Natural killer cell (primary cell): ENCODE measurements around the gene KLK10. TPM values are rescaled to one million over a fixed set of nuclear protein-coding genes. Genes with fewer than 3 reads are reported as not detected.

Source experiments
- ATAC-seq, 3 donors: fragments of 150-1000 bp in 2 of 3; fragments of 200-7000 bp in 1 of 3; cut with Tn5 transposase; 1 replicate in 1 of 3; 2 replicates in 2 of 3; pipeline ENCODE4 v1.10.0; 2021; ENCODE audit warnings: mild to moderate bottlenecking in 2 of 3, moderate library complexity in 2 of 3
- DNase-seq, 2 donors: peaks; one replicate each; pipeline versions ENCODE4 v3.0.0 to v3.0.0-alpha.2; 2013 to 2021; ENCODE audit warnings: mixed read lengths in 1 of 2
- H3K27ac ChIP-seq: one replicate; pipeline ENCODE4 v1.5.1; 2013; ENCODE audit warnings: mild to moderate bottlenecking, low read length
- H3K27me3 ChIP-seq: one replicate; pipeline ENCODE4 v1.6.1; 2013; ENCODE audit warnings: low read length; ENCODE audit not compliant: control insufficient read depth, insufficient read depth
- H3K36me3 ChIP-seq: one replicate; pipeline ENCODE4 v1.6.1; 2013; ENCODE audit warnings: low read length; ENCODE audit not compliant: control insufficient read depth, insufficient read depth
- H3K4me1 ChIP-seq: one replicate; pipeline ENCODE4 v1.6.1; 2013; ENCODE audit warnings: low read length; ENCODE audit not compliant: control insufficient read depth, insufficient read depth
- H3K4me3 ChIP-seq: one replicate; pipeline ENCODE4 v1.5.1; 2013; ENCODE audit warnings: low read length
- H3K9me3 ChIP-seq: one replicate; pipeline ENCODE4 v1.6.1; 2013; ENCODE audit warnings: low read length; ENCODE audit not compliant: control insufficient read depth, insufficient read depth
- H3K27ac Mint-ChIP-seq, 2 donors: one replicate each; pipeline ENCODE4 v1.8.0; 2022; ENCODE audit warnings: mild to moderate bottlenecking in 2 of 2, mixed read lengths in 2 of 2, moderate library complexity in 1 of 2
- H3K27me3 Mint-ChIP-seq, 2 donors: one replicate each; pipeline ENCODE4 v1.8.0; 2022; ENCODE audit warnings: low read depth in 2 of 2, mixed read lengths in 2 of 2
- H3K36me3 Mint-ChIP-seq: one replicate; pipeline ENCODE4 v1.8.0; 2022; ENCODE audit warnings: mixed read lengths
- H3K4me1 Mint-ChIP-seq, 2 donors: one replicate each; pipeline ENCODE4 v1.8.0; 2022; ENCODE audit warnings: mixed read lengths in 2 of 2
- H3K4me3 Mint-ChIP-seq: one replicate; pipeline ENCODE4 v1.8.0; 2022; ENCODE audit warnings: mild to moderate bottlenecking, moderate library complexity, mixed read lengths
- H3K9me3 Mint-ChIP-seq, 2 donors: one replicate each; pipeline ENCODE4 v1.8.0; 2022; ENCODE audit warnings: mixed read lengths in 2 of 2
- CTCF ChIP-seq: fragments of 200-600 bp; IDR thresholded peaks from one replicate; pipeline ENCODE4 v1.8.0; 2022; ENCODE audit warnings: antibody characterized with exemption
- WGBS: methylation state at CpG from one replicate; pipeline ENCODE4 v1.1.7; 2013; ENCODE audit warnings: missing lambda C conversion rate; ENCODE audit not compliant: insufficient coverage; 5-methylcytosine and 5-hydroxymethylcytosine counted together
- intact Hi-C: fragments of 100-400 bp; cut with micrococcal nuclease; formaldehyde crosslinking; loops from one replicate; pipeline ENCODE4 v1.14.2; 2022
- total RNA-seq, 4 donors: library from RNA; stranded (reverse); fragments of 120-200 nt in 1 of 4; gene quantifications; one replicate each; pipeline versions ENCODE4 v1.2.3 to v1.2.4, GENCODE V29; 2013 to 2022

Gene KLK10
- total RNA-seq, 3 donors from 2014 or later (not counting 1 experiment from before 2014, with no cell fraction given) = not detected

- Histone ChIP-seq H3K9me3 (no peaks in the 10 kb centered on the region), H3K4me1 (no peaks in the 10 kb centered on the region), H3K36me3 (no peaks in the 10 kb centered on the region), H3K27me3 (peaks cover 5% of the 10 kb centered on the region), H3K4me3 (no peak overlapping the region), H3K27ac (no peak overlapping the region)
- H3K4me1 Mint-ChIP-seq = peaks cover 0 to 6% of the 10 kb centered on the region in 2 donors
- ATAC-seq = no peak
- peak overlapping the region in 1 of 2 donors; percentile 33 for H3K27ac Mint-ChIP-seq
- 66% methylated on average over 12 of the region's 12 CpGs for WGBS
- no peak overlapping the region for H3K4me3 Mint-ChIP-seq
- peaks cover 40 to 45% of the 10 kb centered on the region in 2 donors for H3K27me3 Mint-ChIP-seq
- no peak for DNase-seq
- intact Hi-C loops = no loop called here
- H3K36me3 Mint-ChIP-seq = no peaks in the 10 kb centered on the region
- no peaks in the 10 kb centered on the region for H3K9me3 Mint-ChIP-seq
- TF ChIP-seq CTCF = no peak
Measured at GRCh38 chr19:51002089-51002532, 17.4 kb downstream of the KLK10 start.

GRCh38 chr19:51001515-51001914 is 18.0 kb downstream of the KLK10 start, which contains the start of gene KLK8:
KLK8 (minus strand) TSS chr19:51001604; CDS start chr19:51001167, 437 bp downstream.
- no peak for DNase-seq
- no peaks in the 10 kb centered on the region for H3K36me3 Mint-ChIP-seq
- peaks cover 5% of the 10 kb centered on the region for H3K27me3 ChIP-seq

GRCh38 chr19:51000981-51001380 is 18.5 kb downstream of the KLK10 start:
- ATAC-seq (no peak), DNase-seq (no peak)
- TF ChIP-seq CTCF = no peak
- Mint-ChIP-seq H3K36me3 (no peaks in the 10 kb centered on the region), H3K9me3 (no peaks in the 10 kb centered on the region), H3K27me3 (peaks cover 35 to 45% of the 10 kb centered on the region in 2 donors), H3K27ac (no peak overlapping the region), H3K4me3 (no peak overlapping the region), H3K4me1 (peaks cover 0 to 6% of the 10 kb centered on the region in 2 donors)
- Histone ChIP-seq H3K27ac (no peak overlapping the region), H3K4me3 (no peak overlapping the region), H3K9me3 (no peaks in the 10 kb centered on the region), H3K4me1 (no peaks in the 10 kb centered on the region), H3K36me3 (no peaks in the 10 kb centered on the region), H3K27me3 (peaks cover 5% of the 10 kb centered on the region)
- 46% methylated on average over 16 of the region's 16 CpGs for WGBS
- intact Hi-C loops = no loop called here

More at GRCh38 chr19:51001515-51001914, 18.0 kb downstream of the KLK10 start, which contains the start of gene KLK8:
- H3K4me3 ChIP-seq = no peak within 1 kb of the TSS
- Mint-ChIP-seq H3K4me3 (no peak within 1 kb of the TSS), H3K27ac (peak within 1 kb of the TSS in 1 of 2 donors; percentile 33), H3K4me1 (peaks cover 0 to 6% of the 10 kb centered on the region in 2 donors), H3K27me3 (peaks cover 39 to 45% of the 10 kb centered on the region in 2 donors), H3K9me3 (no peaks in the 10 kb centered on the region)
- H3K4me1 ChIP-seq = no peaks in the 10 kb centered on the region
- ATAC-seq = no peak
- no peaks in the 10 kb centered on the region for H3K9me3 ChIP-seq
- 54% methylated on average over 7 of the region's 7 CpGs for WGBS
- no peak for TF ChIP-seq CTCF
- intact Hi-C loops = no loop called here
- H3K27ac ChIP-seq = no peak within 1 kb of the TSS
- no peaks in the 10 kb centered on the region for H3K36me3 ChIP-seq

GRCh38 chr19:51000426-51000825 is 19.1 kb downstream of the KLK10 start:
- Histone ChIP-seq H3K9me3 (no peaks in the 10 kb centered on the region), H3K36me3 (no peaks in the 10 kb centered on the region), H3K4me3 (no peak overlapping the region), H3K27me3 (peaks cover 5% of the 10 kb centered on the region), H3K4me1 (no peaks in the 10 kb centered on the region), H3K27ac (no peak overlapping the region)
- TF ChIP-seq CTCF = no peak
- DNase-seq = no peak
- no peak overlapping the region for H3K27ac Mint-ChIP-seq
- WGBS = 88% methylated on average over 10 of the region's 10 CpGs
- no peak for ATAC-seq
- peaks cover 0 to 6% of the 10 kb centered on the region in 2 donors for H3K4me1 Mint-ChIP-seq
- no peaks in the 10 kb centered on the region for H3K9me3 Mint-ChIP-seq
- H3K4me3 Mint-ChIP-seq = no peak overlapping the region
- no peaks in the 10 kb centered on the region for H3K36me3 Mint-ChIP-seq
- intact Hi-C loops = no loop called here
- peaks cover 34 to 45% of the 10 kb centered on the region in 2 donors for H3K27me3 Mint-ChIP-seq
